ENCODE measurements around the gene POLR3H.

The POLR3H gene

GRCh38 chr22:41513391-41513790 is 30.9 kb downstream of the POLR3H start (continued):
- TF ChIP-seq ZBTB11 (tag by site-specific recombination; conservative IDR thresholded peaks at IDR 0.05; ENCODE audit: low read depth) (no peak), ZNF529 (tag by site-specific recombination; IDR thresholded peaks at IDR 0.05; ENCODE audit: insufficient replicate concordance) (no peak)

DNA sequence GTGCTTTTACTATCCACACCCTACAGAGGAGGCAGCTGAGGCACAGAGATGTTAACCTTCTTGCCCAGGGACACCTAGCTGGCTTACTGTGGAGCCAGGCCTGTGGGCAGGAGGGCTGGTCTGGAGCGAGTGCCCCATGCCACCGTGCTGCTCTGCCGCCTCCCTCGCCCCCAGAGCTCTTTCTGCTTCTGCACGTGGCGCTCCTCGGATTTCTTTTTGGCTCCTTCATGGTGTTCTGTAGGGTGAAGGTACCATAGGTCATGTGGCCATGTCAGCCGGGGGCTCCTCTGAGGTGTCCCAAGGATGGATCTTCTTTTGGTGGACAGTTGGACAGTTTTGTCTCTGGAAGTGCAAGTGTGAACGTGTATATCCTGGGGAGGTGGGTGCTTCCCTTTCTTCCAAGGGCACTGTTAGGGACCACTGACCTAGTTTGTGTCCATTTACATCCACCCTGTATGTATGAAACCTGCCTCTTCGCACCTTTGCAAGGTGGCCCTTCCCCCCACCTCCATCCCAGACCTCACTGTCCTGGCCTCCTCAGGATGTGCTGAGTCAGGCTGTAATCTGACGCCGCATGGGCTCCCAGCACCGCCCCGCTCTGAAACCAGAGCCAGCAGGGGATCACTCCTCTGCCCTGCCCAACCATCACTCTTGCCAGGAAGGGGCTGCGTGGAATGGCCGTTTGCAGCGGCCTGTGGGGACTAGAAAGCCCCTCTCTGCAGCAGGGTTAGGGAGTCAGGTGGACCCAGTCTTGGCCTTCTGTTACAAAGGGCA is 31.7 kb downstream of the POLR3H start:
- POLR2A ChIA-PET = interaction anchor here (1.4 to 4.0 kb wide), 3 partner anchors 44 to 67 kb away, joined by 7 to 13 read pairs (median 12); partner anchors contain the start of genes ACO2, PHF5A and TOB2
- H3K4me3 ChIP-seq (ENCODE audit: low read depth, low read length) = no peak overlapping the region
- H3K9me3 ChIP-seq (ENCODE audit: control insufficient read depth, insufficient read depth, low read depth, low read length) = no peaks in the 10 kb centered on the region
- CTCF ChIA-PET = interaction anchor here (0.6 to 9.5 kb wide), 5 partner anchors 14 to 752 kb away, joined by 4 to 301 read pairs (median 5); no protein-coding TSS in a partner anchor
- H3K27ac ChIP-seq (ENCODE audit: extremely low read depth, low read depth, low read length) = peak overlapping the region; percentile 18; the same call in 1 of the 2 replicates
- peaks cover 12% of the 10 kb centered on the region for H3K4me1 ChIP-seq (ENCODE audit: control insufficient read depth, insufficient read depth, low read length)
- H3K36me3 ChIP-seq (ENCODE audit: control insufficient read depth in 2 of 2, insufficient read depth in 1 of 2, low read length in 2 of 2) = peaks cover 0 to 78% of the 10 kb centered on the region in 2 experiments; a peak in 2 of 3 replicates
- TF ChIP-seq ZNF423 (tag by site-specific recombination; IDR thresholded peaks at IDR 0.05) (no peak), PRDM2 (tag by site-specific recombination; IDR thresholded peaks at IDR 0.05; ENCODE audit: borderline replicate concordance) (no peak), YY2 (tag by site-specific recombination; IDR thresholded peaks at IDR 0.05) (peak; percentile 66; the same call in 1 of the 2 replicates), GLIS2 (tag by site-specific recombination; IDR thresholded peaks at IDR 0.05) (peak; percentile 54; the same call in 1 of the 2 replicates), ZXDB (tag by site-specific recombination; IDR thresholded peaks at IDR 0.05) (peak; percentile 79), ZNF549 (tag by site-specific recombination; IDR thresholded peaks at IDR 0.05) (no peak), ZNF121 (tag by site-specific recombination; IDR thresholded peaks at IDR 0.05) (peak; percentile 96), ZNF658 (tag by site-specific recombination; IDR thresholded peaks at IDR 0.05) (no peak), ZNF398 (tag by site-specific recombination; IDR thresholded peaks at IDR 0.05) (no peak; the same call in 1 of the 2 replicates), ZNF548 (tag by site-specific recombination; IDR thresholded peaks at IDR 0.05) (peak; percentile 46; the same call in 1 of the 2 replicates), ZNF146 (tag by site-specific recombination; IDR thresholded peaks at IDR 0.05) (no peak), HOXD13 (CRISPR knock-in tag; IDR thresholded peaks at IDR 0.05; ENCODE audit: borderline replicate concordance) (no peak), KLF8 (tag by site-specific recombination; IDR thresholded peaks at IDR 0.05) (peak; percentile 57; the same call in 1 of the 2 replicates), KLF16 (tag by site-specific recombination; IDR thresholded peaks at IDR 0.05) (no peak), SP7 (tag by site-specific recombination; IDR thresholded peaks at IDR 0.05) (peak; percentile 83), ZNF169 (tag by site-specific recombination; IDR thresholded peaks at IDR 0.05) (no peak), ZNF580 (tag by site-specific recombination; IDR thresholded peaks at IDR 0.05) (no peak), ZNF426 (tag by site-specific recombination; IDR thresholded peaks at IDR 0.05) (no peak), ZSCAN30 (tag by site-specific recombination; IDR thresholded peaks at IDR 0.05) (no peak), CTCF (tag by site-specific recombination; IDR thresholded peaks at IDR 0.05) (no peak)
